NCI-H2171 (cell line): ENCODE results near the gene PIK3C3.

Experiments used
- DNase-seq: peaks from one replicate; lab custom pipeline; 2025; lab: John Stamatoyannopoulos, UW

The PIK3C3 gene

GRCh38 chr18:42131066-42131929 is 176.3 kb downstream of the PIK3C3 start:
- peak; percentile 21 for DNase-seq

- no peak for DNase-seq
These were observed 176.9 kb downstream of the PIK3C3 start for GRCh38 chr18:42131930-42132244.
